Gastroesophageal sphincter (tissue), 3 donors: ENCODE data around the gene PRKAR2A.

Experiments
- EP300 ChIP-seq: sonication (generic); formaldehyde crosslinking; IDR thresholded peaks from one replicate; pipeline ENCODE4 v1.6.1; 2017; ENCODE audit warnings: antibody characterized with exemption, mild to moderate bottlenecking
- POLR2A ChIP-seq, 2 donors: fragments of 450-650 bp; IDR thresholded peaks; one replicate each; pipeline ENCODE4 v1.6.1; 2017; ENCODE audit warnings: antibody characterized with exemption in 2 of 2, mild to moderate bottlenecking in 2 of 2, moderate library complexity in 1 of 2
- POLR2AphosphoS5 ChIP-seq: sonication (generic); formaldehyde crosslinking; IDR thresholded peaks from one replicate; pipeline ENCODE4 v1.6.1; 2017; ENCODE audit warnings: antibody characterized with exemption
- TF ChIP-seq, protein P1 (sequence below), 4 experiments: fragments of 200-600 bp in 2 of 4; fragments of 450-650 bp in 2 of 4; sonication (generic) in 1 of 4; IDR thresholded peaks; one replicate each; pipeline ENCODE4 v1.5.1; 2017 to 2019; ENCODE audit warnings: antibody characterized with exemption in 4 of 4, mild to moderate bottlenecking in 2 of 4, moderate library complexity in 2 of 4

DNA sequence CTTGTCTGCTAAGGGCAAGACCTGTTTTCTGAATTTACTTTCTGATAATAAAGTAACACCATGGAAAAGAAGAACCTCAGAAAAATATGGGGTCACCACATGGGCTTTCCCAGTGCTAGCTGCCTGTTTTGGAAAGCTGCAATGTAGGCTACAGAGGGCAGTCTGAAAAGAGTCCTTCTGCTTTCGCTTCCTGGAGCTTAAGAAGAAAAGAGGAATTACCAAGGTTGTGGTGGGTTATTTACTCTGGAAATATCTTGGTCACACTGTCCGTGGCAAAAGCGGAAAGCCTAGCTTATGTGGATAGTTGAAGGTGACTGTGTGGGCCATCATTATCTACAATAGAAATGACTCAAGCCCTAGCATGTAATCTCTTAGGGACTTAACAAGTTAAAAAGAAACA lies 98.9 kb downstream of the PRKAR2A start:
- TF ChIP-seq POLR2AphosphoS5 (no peak), EP300 (no peak), POLR2A (IDR thresholded peaks at IDR 0.05) (no peak)
- TF ChIP-seq, protein P1, sequence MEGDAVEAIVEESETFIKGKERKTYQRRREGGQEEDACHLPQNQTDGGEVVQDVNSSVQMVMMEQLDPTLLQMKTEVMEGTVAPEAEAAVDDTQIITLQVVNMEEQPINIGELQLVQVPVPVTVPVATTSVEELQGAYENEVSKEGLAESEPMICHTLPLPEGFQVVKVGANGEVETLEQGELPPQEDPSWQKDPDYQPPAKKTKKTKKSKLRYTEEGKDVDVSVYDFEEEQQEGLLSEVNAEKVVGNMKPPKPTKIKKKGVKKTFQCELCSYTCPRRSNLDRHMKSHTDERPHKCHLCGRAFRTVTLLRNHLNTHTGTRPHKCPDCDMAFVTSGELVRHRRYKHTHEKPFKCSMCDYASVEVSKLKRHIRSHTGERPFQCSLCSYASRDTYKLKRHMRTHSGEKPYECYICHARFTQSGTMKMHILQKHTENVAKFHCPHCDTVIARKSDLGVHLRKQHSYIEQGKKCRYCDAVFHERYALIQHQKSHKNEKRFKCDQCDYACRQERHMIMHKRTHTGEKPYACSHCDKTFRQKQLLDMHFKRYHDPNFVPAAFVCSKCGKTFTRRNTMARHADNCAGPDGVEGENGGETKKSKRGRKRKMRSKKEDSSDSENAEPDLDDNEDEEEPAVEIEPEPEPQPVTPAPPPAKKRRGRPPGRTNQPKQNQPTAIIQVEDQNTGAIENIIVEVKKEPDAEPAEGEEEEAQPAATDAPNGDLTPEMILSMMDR (IDR thresholded peaks at IDR 0.05): no peak
